Retinal pigment epithelial cell (primary cell): Measurements from ENCODE around the gene EYA4.

Experiments used
- DNase-seq: peaks from one replicate; pipeline ENCODE4 v3.0.0-alpha.2; 2010; ENCODE audit warnings: low read depth
- H3K4me3 ChIP-seq: 2 replicates; pipeline ENCODE4 v1.5.1; 2011; ENCODE audit warnings: mild to moderate bottlenecking, low read length, control low read depth, moderate library complexity
- TF ChIP-seq, protein P1 (sequence below): conservative IDR thresholded peaks from 2 replicates; pipeline ENCODE4 v1.5.1; 2011; ENCODE audit warnings: low read depth, low read length, control low read depth, inconsistent platforms

The EYA4 gene

DNA sequence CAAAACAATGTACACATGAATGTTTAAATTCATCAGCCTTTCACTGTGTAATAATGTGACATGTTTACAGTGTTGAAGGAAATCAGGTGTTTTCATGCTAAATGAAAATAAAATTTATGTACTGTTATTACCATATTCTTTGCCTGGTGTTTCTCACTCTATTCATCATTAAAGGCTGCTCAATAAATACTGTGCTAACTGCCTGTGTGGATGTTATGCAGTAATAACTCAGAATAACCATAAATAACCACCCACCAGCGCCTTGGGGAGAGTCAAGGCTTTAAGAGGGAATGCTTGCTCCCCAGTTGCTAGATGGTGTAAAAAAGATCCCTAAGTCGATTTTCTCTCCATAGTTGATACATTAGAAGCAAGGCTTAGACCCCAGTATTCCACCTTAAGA, 299.9 kb downstream of the EYA4 start:
- DNase-seq: no peak
- H3K4me3 ChIP-seq: no peak overlapping the region
- TF ChIP-seq, protein P1, sequence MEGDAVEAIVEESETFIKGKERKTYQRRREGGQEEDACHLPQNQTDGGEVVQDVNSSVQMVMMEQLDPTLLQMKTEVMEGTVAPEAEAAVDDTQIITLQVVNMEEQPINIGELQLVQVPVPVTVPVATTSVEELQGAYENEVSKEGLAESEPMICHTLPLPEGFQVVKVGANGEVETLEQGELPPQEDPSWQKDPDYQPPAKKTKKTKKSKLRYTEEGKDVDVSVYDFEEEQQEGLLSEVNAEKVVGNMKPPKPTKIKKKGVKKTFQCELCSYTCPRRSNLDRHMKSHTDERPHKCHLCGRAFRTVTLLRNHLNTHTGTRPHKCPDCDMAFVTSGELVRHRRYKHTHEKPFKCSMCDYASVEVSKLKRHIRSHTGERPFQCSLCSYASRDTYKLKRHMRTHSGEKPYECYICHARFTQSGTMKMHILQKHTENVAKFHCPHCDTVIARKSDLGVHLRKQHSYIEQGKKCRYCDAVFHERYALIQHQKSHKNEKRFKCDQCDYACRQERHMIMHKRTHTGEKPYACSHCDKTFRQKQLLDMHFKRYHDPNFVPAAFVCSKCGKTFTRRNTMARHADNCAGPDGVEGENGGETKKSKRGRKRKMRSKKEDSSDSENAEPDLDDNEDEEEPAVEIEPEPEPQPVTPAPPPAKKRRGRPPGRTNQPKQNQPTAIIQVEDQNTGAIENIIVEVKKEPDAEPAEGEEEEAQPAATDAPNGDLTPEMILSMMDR: no peak

- no peak overlapping the region for H3K4me3 ChIP-seq
- TF ChIP-seq, protein P1: no peak
- DNase-seq: no peak
Measured at GRCh38 chr6:133542056-133542821, 301.1 kb downstream of the EYA4 start.

- H3K4me3 ChIP-seq: no peak overlapping the region
- TF ChIP-seq, protein P1: no peak
- no peak for DNase-seq
Measured at GRCh38 chr6:133544419-133544818, 303.3 kb downstream of the EYA4 start.

- DNase-seq: no peak
- TF ChIP-seq, protein P1: no peak
- no peak overlapping the region for H3K4me3 ChIP-seq
Measured at GRCh38 chr6:133546098-133546497, 304.9 kb downstream of the EYA4 start.

- TF ChIP-seq, protein P1: no peak
- no peak overlapping the region for H3K4me3 ChIP-seq
- no peak for DNase-seq
Measured at GRCh38 chr6:133547136-133547535, 306.0 kb downstream of the EYA4 start.

DNA sequence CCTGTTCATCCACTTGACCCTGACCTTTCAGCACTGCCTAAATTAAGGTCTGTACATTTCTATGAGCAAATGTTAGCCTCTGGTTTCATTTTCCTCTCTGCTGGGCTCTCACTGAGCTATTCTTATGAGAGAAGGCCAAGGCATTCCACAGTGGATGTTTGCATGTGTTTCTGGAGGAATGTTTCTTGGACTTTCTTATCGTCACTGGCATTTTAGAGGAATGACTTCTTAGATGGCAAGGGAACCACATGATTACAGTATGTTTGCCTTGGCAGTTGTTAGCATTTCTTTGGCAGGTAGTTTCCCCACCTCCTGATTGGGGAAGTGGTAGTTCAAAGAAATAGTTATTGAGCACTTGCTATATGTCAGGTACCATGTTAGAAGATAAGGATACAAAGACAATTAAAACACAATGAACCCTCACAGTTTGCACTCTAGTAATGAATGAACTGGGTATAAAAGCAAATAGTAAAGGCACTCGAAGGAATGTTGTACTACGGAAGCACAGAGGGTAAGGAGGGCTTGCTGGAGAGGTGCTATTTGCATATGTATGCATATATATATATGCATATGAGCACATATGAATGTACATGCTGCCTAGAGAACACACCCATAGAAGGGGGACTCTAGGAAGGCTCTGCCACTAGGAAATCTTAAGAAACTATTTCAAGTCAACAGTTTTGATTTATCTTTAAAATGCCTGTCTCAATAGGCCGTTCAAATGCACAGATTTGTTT, 307.4 kb downstream of the EYA4 start:
- H3K4me3 ChIP-seq: no peak overlapping the region
- peak; percentile 63 for DNase-seq
- TF ChIP-seq, protein P1: no peak
